K562 (cell line): ENCODE measurements around the gene ACSS2.

Experiments
- ASH1L ChIP-seq: fragments of 450-650 bp; IDR thresholded peaks from 2 replicates; pipeline ENCODE4 v1.6.1; 2018; ENCODE audit warnings: borderline replicate concordance, mild to moderate bottlenecking, low read depth; ENCODE audit not compliant: partially characterized antibody
- CBX5 ChIP-seq: IDR thresholded peaks from 2 replicates; pipeline ENCODE4 v1.6.1; 2014; ENCODE audit warnings: low read depth, borderline replicate concordance
- CCNT2 ChIP-seq: IDR thresholded peaks from 2 replicates; pipeline ENCODE4 v1.6.1; 2011; ENCODE audit warnings: borderline replicate concordance, low read depth, mild to moderate bottlenecking, moderate library complexity, mixed read lengths, low read length; ENCODE audit not compliant: insufficient read length; ENCODE audit errors: extremely low read depth
- CEBPB ChIP-seq: fragments of 450-650 bp; IDR thresholded peaks from 2 replicates; pipeline ENCODE4 v1.6.1; 2016; ENCODE audit warnings: missing genetic modification characterization, missing compliant biosample characterization
- SOX6 ChIP-seq: fragments of 450-650 bp; IDR thresholded peaks from 2 replicates; pipeline ENCODE4 v1.6.1; 2014; ENCODE audit warnings: mild to moderate bottlenecking
- ZNF707 ChIP-seq: fragments of 250-450 bp; sonication (Bioruptor Pico); conservative IDR thresholded peaks from 2 replicates; pipeline ENCODE4 v1.8.0; 2022; ENCODE audit warnings: inconsistent platforms, mild to moderate bottlenecking, moderate library complexity
- TF ChIP-seq, protein P1 (sequence below): fragments of 450-650 bp; IDR thresholded peaks from 2 replicates; pipeline ENCODE4 v1.6.1; 2016; ENCODE audit warnings: low read depth
- TF ChIP-seq, protein P2 (sequence below), 3 experiments: IDR thresholded peaks in 2 of 3; conservative IDR thresholded peaks in 1 of 3; 2 replicates each; pipeline ENCODE4 v1.5.1; 2011 to 2012; ENCODE audit warnings: low read length in 3 of 3, mild to moderate bottlenecking in 3 of 3, control low read depth in 2 of 3, improper control_type of control experiment in 1 of 3, inconsistent platforms in 1 of 3, low read depth in 1 of 3, mixed read lengths in 1 of 3, moderate library complexity in 1 of 3; ENCODE audit not compliant: insufficient read depth in 2 of 3
- TF ChIP-seq, protein P3 (sequence below), 2 experiments: fragments of 450-650 bp; formaldehyde crosslinking in 1 of 2; IDR thresholded peaks; 2 replicates each; pipeline versions ENCODE4 v1.4.0 to v1.6.1; 2014 to 2020; ENCODE audit warnings: mild to moderate bottlenecking in 2 of 2, borderline replicate concordance in 1 of 2, low read depth in 1 of 2

DNA sequence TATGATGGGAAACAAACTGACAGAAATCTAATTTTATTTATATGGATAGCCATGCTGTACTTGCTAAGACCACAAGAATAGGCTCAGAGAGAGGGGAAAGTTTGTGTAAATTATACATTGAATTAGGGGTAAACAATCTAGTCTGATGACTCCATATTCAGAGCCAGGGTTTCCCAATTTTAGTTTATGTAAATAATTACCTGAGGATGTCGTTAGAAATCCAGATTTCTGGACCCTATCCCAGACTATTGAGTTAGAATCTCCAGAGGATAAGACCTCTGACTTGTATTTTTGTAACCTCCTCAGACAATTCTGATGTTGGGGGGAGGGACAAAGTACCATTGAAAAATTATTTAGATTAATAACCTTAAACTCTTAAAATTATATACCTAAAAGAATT is 18.3 kb downstream of the ACSS2 start:
- TF ChIP-seq, protein P1, sequence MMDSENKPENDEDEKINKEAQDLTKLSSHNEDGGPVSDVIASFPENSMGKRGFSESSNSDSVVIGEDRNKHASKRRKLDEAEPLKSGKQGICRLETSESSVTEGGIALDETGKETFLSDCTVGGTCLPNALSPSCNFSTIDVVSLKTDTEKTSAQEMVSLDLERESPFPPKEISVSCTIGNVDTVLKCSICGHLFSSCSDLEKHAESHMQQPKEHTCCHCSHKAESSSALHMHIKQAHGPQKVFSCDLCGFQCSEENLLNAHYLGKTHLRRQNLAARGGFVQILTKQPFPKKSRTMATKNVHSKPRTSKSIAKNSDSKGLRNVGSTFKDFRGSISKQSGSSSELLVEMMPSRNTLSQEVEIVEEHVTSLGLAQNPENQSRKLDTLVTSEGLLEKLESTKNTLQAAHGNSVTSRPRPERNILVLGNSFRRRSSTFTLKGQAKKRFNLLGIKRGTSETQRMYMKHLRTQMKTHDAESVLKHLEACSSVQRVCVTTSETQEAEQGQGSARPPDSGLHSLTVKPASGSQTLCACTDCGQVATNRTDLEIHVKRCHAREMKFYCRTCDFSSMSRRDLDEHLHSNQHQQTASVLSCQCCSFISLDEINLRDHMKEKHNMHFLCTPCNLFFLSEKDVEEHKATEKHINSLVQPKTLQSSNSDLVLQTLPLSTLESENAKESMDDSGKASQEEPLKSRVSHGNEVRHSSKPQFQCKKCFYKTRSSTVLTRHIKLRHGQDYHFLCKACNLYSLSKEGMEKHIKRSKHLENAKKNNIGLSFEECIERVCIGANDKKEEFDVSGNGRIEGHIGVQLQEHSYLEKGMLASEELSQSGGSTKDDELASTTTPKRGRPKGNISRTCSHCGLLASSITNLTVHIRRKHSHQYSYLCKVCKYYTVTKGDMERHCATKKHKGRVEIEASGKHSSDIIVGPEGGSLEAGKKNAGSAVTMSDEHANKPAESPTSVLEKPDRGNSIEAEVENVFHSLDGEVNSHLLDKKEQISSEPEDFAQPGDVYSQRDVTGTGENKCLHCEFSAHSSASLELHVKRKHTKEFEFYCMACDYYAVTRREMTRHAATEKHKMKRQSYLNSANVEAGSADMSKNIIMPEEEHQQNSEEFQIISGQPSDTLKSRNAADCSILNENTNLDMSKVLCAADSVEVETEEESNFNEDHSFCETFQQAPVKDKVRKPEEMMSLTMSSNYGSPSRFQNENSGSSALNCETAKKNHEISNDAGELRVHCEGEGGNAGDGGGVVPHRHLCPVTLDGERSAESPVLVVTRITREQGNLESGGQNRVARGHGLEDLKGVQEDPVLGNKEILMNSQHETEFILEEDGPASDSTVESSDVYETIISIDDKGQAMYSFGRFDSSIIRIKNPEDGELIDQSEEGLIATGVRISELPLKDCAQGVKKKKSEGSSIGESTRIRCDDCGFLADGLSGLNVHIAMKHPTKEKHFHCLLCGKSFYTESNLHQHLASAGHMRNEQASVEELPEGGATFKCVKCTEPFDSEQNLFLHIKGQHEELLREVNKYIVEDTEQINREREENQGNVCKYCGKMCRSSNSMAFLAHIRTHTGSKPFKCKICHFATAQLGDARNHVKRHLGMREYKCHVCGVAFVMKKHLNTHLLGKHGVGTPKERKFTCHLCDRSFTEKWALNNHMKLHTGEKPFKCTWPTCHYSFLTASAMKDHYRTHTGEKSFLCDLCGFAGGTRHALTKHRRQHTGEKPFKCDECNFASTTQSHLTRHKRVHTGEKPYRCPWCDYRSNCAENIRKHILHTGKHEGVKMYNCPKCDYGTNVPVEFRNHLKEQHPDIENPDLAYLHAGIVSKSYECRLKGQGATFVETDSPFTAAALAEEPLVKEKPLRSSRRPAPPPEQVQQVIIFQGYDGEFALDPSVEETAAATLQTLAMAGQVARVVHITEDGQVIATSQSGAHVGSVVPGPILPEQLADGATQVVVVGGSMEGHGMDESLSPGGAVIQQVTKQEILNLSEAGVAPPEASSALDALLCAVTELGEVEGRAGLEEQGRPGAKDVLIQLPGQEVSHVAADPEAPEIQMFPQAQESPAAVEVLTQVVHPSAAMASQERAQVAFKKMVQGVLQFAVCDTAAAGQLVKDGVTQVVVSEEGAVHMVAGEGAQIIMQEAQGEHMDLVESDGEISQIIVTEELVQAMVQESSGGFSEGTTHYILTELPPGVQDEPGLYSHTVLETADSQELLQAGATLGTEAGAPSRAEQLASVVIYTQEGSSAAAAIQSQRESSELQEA: no peak
- TF ChIP-seq, protein P2, sequence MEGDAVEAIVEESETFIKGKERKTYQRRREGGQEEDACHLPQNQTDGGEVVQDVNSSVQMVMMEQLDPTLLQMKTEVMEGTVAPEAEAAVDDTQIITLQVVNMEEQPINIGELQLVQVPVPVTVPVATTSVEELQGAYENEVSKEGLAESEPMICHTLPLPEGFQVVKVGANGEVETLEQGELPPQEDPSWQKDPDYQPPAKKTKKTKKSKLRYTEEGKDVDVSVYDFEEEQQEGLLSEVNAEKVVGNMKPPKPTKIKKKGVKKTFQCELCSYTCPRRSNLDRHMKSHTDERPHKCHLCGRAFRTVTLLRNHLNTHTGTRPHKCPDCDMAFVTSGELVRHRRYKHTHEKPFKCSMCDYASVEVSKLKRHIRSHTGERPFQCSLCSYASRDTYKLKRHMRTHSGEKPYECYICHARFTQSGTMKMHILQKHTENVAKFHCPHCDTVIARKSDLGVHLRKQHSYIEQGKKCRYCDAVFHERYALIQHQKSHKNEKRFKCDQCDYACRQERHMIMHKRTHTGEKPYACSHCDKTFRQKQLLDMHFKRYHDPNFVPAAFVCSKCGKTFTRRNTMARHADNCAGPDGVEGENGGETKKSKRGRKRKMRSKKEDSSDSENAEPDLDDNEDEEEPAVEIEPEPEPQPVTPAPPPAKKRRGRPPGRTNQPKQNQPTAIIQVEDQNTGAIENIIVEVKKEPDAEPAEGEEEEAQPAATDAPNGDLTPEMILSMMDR (IDR thresholded peaks at IDR 0.05 in 2 of 3, conservative IDR thresholded peaks at IDR 0.05 in 1 of 3; ENCODE audit: insufficient read depth in 2 of 3, low read depth in 1 of 3, low read length in 3 of 3): no peak
- TF ChIP-seq ASH1L (no peak), SOX6 (no peak), CEBPB (tag) (no peak), ZNF707 (CRISPR knock-in tag) (no peak), CBX5 (no peak), CCNT2 (no peak)
- TF ChIP-seq, protein P3, sequence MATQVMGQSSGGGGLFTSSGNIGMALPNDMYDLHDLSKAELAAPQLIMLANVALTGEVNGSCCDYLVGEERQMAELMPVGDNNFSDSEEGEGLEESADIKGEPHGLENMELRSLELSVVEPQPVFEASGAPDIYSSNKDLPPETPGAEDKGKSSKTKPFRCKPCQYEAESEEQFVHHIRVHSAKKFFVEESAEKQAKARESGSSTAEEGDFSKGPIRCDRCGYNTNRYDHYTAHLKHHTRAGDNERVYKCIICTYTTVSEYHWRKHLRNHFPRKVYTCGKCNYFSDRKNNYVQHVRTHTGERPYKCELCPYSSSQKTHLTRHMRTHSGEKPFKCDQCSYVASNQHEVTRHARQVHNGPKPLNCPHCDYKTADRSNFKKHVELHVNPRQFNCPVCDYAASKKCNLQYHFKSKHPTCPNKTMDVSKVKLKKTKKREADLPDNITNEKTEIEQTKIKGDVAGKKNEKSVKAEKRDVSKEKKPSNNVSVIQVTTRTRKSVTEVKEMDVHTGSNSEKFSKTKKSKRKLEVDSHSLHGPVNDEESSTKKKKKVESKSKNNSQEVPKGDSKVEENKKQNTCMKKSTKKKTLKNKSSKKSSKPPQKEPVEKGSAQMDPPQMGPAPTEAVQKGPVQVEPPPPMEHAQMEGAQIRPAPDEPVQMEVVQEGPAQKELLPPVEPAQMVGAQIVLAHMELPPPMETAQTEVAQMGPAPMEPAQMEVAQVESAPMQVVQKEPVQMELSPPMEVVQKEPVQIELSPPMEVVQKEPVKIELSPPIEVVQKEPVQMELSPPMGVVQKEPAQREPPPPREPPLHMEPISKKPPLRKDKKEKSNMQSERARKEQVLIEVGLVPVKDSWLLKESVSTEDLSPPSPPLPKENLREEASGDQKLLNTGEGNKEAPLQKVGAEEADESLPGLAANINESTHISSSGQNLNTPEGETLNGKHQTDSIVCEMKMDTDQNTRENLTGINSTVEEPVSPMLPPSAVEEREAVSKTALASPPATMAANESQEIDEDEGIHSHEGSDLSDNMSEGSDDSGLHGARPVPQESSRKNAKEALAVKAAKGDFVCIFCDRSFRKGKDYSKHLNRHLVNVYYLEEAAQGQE (IDR thresholded peaks at IDR 0.05; ENCODE audit: borderline replicate concordance): no peak
- TF ChIP-seq, protein P3 (CRISPR knock-in tag; IDR thresholded peaks at IDR 0.05; ENCODE audit: low read depth): no peak
